Hematopoietic multipotent progenitor cell treated with erythropoietin and hydrocortisone succinate and interleukin-3 and kit ligand, for 17 days (in vitro differentiated cells): ENCODE data around the gene RFT1.
"Not testable (repeated sequence)": the region's sequence is repeated elsewhere in the genome, so short reads cannot be mapped to it uniquely, and the experiment has no call there.

Source experiments
- DNase-seq: peaks from one replicate; pipeline ENCODE4 v3.0.0-alpha.2; 2015; ENCODE audit warnings: low spot score

Gene RFT1

GRCh38 chr3:53067567-53067966 lies 62.7 kb downstream of the RFT1 start:
- DNase-seq: no peak

GRCh38 chr3:53065841-53066480 lies 64.3 kb downstream of the RFT1 start:
- DNase-seq: no peak

- DNase-seq: no peak
These were observed 67.3 kb downstream of the RFT1 start for GRCh38 chr3:53062905-53063304.

- DNase-seq: no peak
These were observed 73.8 kb downstream of the RFT1 start for GRCh38 chr3:53056442-53056841.

- DNase-seq: not testable (repeated sequence)
These were observed 76.0 kb downstream of the RFT1 start for GRCh38 chr3:53054233-53054632.

GRCh38 chr3:53051929-53052328 lies 78.3 kb downstream of the RFT1 start:
- no peak for DNase-seq

- no peak for DNase-seq
These were observed 80.2 kb downstream of the RFT1 start for GRCh38 chr3:53049987-53050386.

- peak; percentile 32 for DNase-seq
These were observed 83.8 kb downstream of the RFT1 start for GRCh38 chr3:53046171-53047170.

GRCh38 chr3:53045518-53046170 lies 84.6 kb downstream of the RFT1 start, which contains the start of gene SFMBT1:
Gene SFMBT1, minus strand, starts transcription at chr3:53046073. Its CDS starts 76,945 bp downstream, at chr3:52969128.
- peak; percentile 32 for DNase-seq

GRCh38 chr3:53044711-53045517 lies 85.3 kb downstream of the RFT1 start:
- DNase-seq: peak; percentile 61

- DNase-seq: no peak
These were observed 85.9 kb downstream of the RFT1 start for GRCh38 chr3:53044371-53044710.

GRCh38 chr3:53043738-53044137 lies 86.5 kb downstream of the RFT1 start:
- no peak for DNase-seq

- no peak for DNase-seq
These were observed 87.6 kb downstream of the RFT1 start for GRCh38 chr3:53042651-53043050.

- DNase-seq: no peak
These were observed 89.8 kb downstream of the RFT1 start for GRCh38 chr3:53040351-53040820.

- DNase-seq: no peak
These were observed 90.9 kb downstream of the RFT1 start for GRCh38 chr3:53039376-53039752.

GRCh38 chr3:53038679-53039375 lies 91.4 kb downstream of the RFT1 start:
- DNase-seq: no peak
